Fibroblast of villous mesenchyme (primary cell): Measurements from ENCODE around the gene NDRG4. TPM values are rescaled to one million over a fixed set of nuclear protein-coding genes. Genes with fewer than 3 reads are reported as not detected.

Experiments
- DNase-seq: peaks from one replicate; pipeline ENCODE4 v3.0.0-alpha.2; 2010; ENCODE audit warnings: low read depth
- H3K4me3 ChIP-seq: 2 replicates; pipeline ENCODE4 v1.5.1; 2011; ENCODE audit warnings: low read depth, mild to moderate bottlenecking, low read length
- CTCF ChIP-seq: IDR thresholded peaks from 2 replicates; pipeline ENCODE4 v1.5.1; 2012; ENCODE audit warnings: low read depth, mild to moderate bottlenecking, low read length; ENCODE audit not compliant: insufficient read depth
- total RNA-seq: library from RNA; depleted of rRNA; stranded (reverse); fragments of >200 nt; gene quantifications from 2 replicates; pipeline ENCODE4 v1.2.3, GENCODE V29; 2012

NDRG4 gene
- total RNA-seq, 1 donor = 8.6 TPM

DNA sequence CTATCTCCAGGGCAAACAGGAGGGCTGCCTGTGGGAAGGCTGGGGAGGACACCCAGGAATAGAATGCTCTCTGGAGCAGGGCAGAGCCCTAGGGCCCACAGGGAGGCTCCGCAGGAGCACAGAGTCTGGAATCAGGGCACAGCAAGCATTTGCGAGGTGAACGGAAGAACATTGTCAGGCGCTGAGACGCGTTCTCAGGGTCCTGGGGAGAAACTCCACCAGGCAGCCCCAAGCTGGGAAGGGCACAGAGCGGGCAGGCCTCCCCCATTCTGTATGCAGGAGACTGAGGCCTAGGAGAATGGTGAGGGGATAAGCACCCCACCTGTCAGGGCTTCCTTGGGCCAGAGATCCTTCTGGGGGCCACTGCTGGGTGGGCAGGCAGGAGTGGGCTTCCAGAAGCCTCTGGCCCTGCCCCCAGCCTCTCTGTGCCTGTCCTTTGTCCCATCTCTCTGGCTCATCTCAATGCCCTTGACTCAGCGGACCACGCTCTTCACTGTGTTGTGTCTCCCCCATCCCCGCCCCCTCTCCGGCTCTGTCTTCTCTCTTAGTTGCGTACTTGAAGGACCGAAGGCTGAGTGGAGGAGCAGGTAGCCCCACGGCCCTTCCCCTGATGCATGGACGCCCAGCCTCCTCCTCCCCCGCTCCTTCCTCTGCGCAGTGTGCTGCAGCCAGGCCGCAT, 10.3 kb downstream of the NDRG4 start:
- DNase-seq = no peak

DNA sequence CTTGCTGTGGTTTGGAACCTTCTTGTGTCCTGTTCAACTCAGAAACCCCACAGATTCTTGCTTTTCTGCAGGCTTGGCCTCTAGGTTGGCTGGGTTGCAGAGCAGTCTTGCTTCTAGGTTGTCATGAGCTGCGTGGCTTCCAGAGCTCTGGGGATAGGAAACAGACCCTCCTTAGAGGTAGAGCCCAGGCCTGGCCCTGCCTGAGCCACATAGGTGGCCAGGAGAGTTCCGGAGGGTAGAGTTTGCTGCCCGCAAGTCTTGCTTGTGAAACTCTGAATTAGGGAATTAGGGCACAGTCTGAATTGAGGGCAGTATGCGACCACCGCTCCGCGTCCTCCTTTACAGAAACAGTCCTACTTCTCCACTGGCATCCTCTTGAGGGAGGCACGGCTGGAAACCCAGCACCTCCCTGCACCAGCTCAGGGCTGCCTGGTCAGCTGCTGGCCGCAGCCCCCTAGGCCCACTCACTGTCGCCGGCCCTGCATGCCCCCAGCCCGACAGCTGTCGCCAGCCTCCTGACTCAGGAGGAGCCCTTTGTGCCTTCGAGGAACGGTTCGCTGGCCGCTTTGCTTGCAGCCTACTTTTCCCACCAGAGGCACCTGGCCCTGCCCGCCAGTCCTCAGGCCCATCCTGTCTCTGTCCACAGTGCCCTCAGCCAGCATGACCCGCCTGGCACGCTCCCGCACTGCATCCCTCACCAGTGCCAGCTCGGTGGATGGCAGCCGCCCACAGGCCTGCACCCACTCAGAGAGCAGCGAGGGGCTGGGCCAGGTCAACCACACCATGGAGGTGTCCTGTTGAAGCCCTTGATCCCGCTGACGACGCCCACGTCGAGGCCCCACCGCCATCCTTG, 11.1 kb downstream of the NDRG4 start:
- TF ChIP-seq CTCF = no peak
- no peak for DNase-seq
- no peak overlapping the region for H3K4me3 ChIP-seq

More for the DNA sequence above, 10.3 kb downstream of the NDRG4 start:
- H3K4me3 ChIP-seq = no peak overlapping the region
- TF ChIP-seq CTCF = no peak

- DNase-seq = peak; percentile 63
- TF ChIP-seq CTCF = peak; percentile 81
- no peak overlapping the region for H3K4me3 ChIP-seq
These were observed 12.2 kb downstream of the NDRG4 start for GRCh38 chr16:58511933-58512815.

DNA sequence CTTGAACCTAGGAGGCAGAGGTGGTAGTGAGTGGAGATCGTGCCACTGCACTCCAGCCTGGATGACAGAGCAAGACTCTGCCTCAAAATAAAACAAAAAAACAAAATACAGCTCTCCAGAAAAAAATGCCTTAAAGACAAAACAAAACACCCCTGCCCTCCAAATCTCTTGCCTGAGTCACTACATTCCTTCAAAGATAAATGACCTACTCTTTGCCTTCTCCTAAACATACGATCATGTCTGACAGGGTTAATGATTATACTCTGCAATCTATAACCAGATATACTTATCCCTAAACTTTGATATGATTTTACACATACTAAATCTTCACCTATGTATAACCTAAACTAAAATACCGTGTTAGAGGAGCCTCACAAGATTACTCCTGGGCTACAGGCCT, 13.9 kb downstream of the NDRG4 start:
- peak; percentile 33 for DNase-seq
- no peak overlapping the region for H3K4me3 ChIP-seq
- TF ChIP-seq CTCF = no peak

- TF ChIP-seq CTCF = peak; percentile 22
- H3K4me3 ChIP-seq = peak within 1 kb of the TSS; percentile 66
- DNase-seq = peak; percentile 90
These were observed 15.4 kb downstream of the NDRG4 start, which contains the start of gene SETD6 for GRCh38 chr16:58515125-58515870. Gene SETD6, plus strand, starts transcription at chr16:58515517. Its CDS starts 21 bp downstream, at chr16:58515538.
